HG03025 (cell line): ENCODE data around the gene HSPBAP1.
"Not testable (repeated sequence)": the region's sequence is repeated elsewhere in the genome, so short reads cannot be mapped to it uniquely, and the experiment has no call there.

ENCODE experiments used
- ATAC-seq: cut with Tn5 transposase; IDR thresholded peaks from one replicate; pipeline ENCODE4 v1.9.1; 2021; ENCODE audit warnings: mild to moderate bottlenecking, moderate library complexity; ENCODE audit not compliant: unreplicated experiment, low FRiP score

HSPBAP1 gene

GRCh38 chr3:122787872-122788271, 5.8 kb downstream of the HSPBAP1 start:
- ATAC-seq: no peak

- ATAC-seq: no peak
These were observed 7.6 kb downstream of the HSPBAP1 start for GRCh38 chr3:122786066-122786465.

GRCh38 chr3:122785231-122785630, 8.4 kb downstream of the HSPBAP1 start:
- ATAC-seq: no peak

- ATAC-seq: no peak
These were observed 9.2 kb downstream of the HSPBAP1 start for GRCh38 chr3:122784436-122784835.

GRCh38 chr3:122782804-122783203, 10.8 kb downstream of the HSPBAP1 start:
- no peak for ATAC-seq

GRCh38 chr3:122777563-122777962, 16.1 kb downstream of the HSPBAP1 start:
- ATAC-seq: no peak

- ATAC-seq: no peak
These were observed 16.8 kb downstream of the HSPBAP1 start for GRCh38 chr3:122776675-122777468.

- no peak for ATAC-seq
These were observed 19.1 kb downstream of the HSPBAP1 start for GRCh38 chr3:122774564-122774963.

- ATAC-seq: no peak
These were observed 19.6 kb downstream of the HSPBAP1 start for GRCh38 chr3:122773944-122774509.

GRCh38 chr3:122772827-122773226, 20.8 kb downstream of the HSPBAP1 start:
- ATAC-seq: no peak

- ATAC-seq: no peak
These were observed 23.0 kb downstream of the HSPBAP1 start for GRCh38 chr3:122770521-122771202.

GRCh38 chr3:122767540-122768372, 25.9 kb downstream of the HSPBAP1 start:
- no peak for ATAC-seq

- ATAC-seq: no peak
These were observed 27.2 kb downstream of the HSPBAP1 start for GRCh38 chr3:122766430-122766829.

GRCh38 chr3:122760453-122761271, 33.0 kb downstream of the HSPBAP1 start:
- no peak for ATAC-seq

GRCh38 chr3:122758877-122759560, 34.6 kb downstream of the HSPBAP1 start:
- ATAC-seq: no peak

GRCh38 chr3:122755491-122755890, 38.1 kb downstream of the HSPBAP1 start:
- no peak for ATAC-seq

GRCh38 chr3:122754929-122755328, 38.7 kb downstream of the HSPBAP1 start:
- ATAC-seq: no peak

- no peak for ATAC-seq
These were observed 45.3 kb downstream of the HSPBAP1 start for GRCh38 chr3:122748347-122748746.

- ATAC-seq: not testable (repeated sequence)
These were observed 46.3 kb downstream of the HSPBAP1 start for GRCh38 chr3:122747295-122747694.
